Pancreas (tissue), 10 donors: ENCODE data around the gene VAV2. TPM values are rescaled to one million over a fixed set of nuclear protein-coding genes. Genes with fewer than 3 reads are reported as not detected.

Experiments
- ATAC-seq, 4 donors: fragments of 200-7000 bp; cut with Tn5 transposase; one replicate each; pipeline versions ENCODE4 v1.8.0 to v1.9.1; 2020; ENCODE audit warnings: mild to moderate bottlenecking in 4 of 4, moderate library complexity in 4 of 4
- DNase-seq, 6 donors: peaks; one replicate each; pipeline ENCODE4 v3.0.0-alpha.2; 2020
- FAIRE-seq: peaks from 2 replicates; lab custom pipeline; 2012; peaks lifted over from hg19 to GRCh38; lab: Jason Lieb, UNC
- H3K27ac ChIP-seq, 4 donors: fragments of 200-600 bp; sonication (generic); 1 replicate in 3 of 4; 2 replicates in 1 of 4; pipeline versions ENCODE4 v1.5.0 to v1.8.0; 2020
- H3K27me3 ChIP-seq, 4 donors: fragments of 200-600 bp; one replicate each; pipeline ENCODE4 v1.8.0; 2021
- H3K36me3 ChIP-seq, 3 donors: fragments of 200-600 bp; sonication (generic) in 1 of 3; one replicate each; pipeline versions ENCODE4 v1.5.0 to v1.8.0; 2020 to 2021
- H3K4me1 ChIP-seq, 3 donors: fragments of 200-600 bp; one replicate each; pipeline ENCODE4 v1.8.0; 2021
- H3K4me3 ChIP-seq, 4 donors: fragments of 200-600 bp; sonication (generic) in 2 of 4; one replicate each; pipeline versions ENCODE4 v1.5.0 to v1.8.0; 2020 to 2021
- H3K9me3 ChIP-seq, 4 donors: fragments of 200-600 bp; one replicate each; pipeline ENCODE4 v1.8.0; 2021
- WGBS, 2 donors: extraction: QIAGEN DNeasy Blood & Tissue Kit; methylation state at CpG; one replicate each; pipeline ENCODE4 v1.1.7; 2013; 5-methylcytosine and 5-hydroxymethylcytosine counted together
- intact Hi-C, 3 donors: fragments of 100-400 bp; cut with DNase I; formaldehyde crosslinking; loops; one replicate each; pipeline versions ENCODE4 v1.11.1 to v1.14.2; 2022
- polyA plus RNA-seq, 2 donors: library from polyadenylated mRNA; stranded (reverse); fragments of 200-250 nt; gene quantifications; one replicate each; pipeline ENCODE4 v1.2.3, GENCODE V29; 2013
- total RNA-seq, 6 donors: library from RNA; stranded (reverse); fragmentation: NEBNext Ultra II Directional in 4 of 6; extraction: Animal tissue kit (Norgen Biotek cat#: 25700) in 4 of 6; gene quantifications; one replicate each; pipeline versions ENCODE4 v1.2.1 to v1.2.4, GENCODE V29; 2021 to 2023
- TF ChIP-seq, protein P1 (sequence below), 4 donors: fragments of 200-600 bp; sonication (generic) in 3 of 4; IDR thresholded peaks; one replicate each; pipeline versions ENCODE4 v1.5.0 to v1.8.0; 2021; ENCODE audit warnings: antibody characterized with exemption in 4 of 4
- donor health status: healthy with polysubstance abuse.
- donor health status: DM: no; HTN: no; CAD: no; lungs with moderate emphysema.
- donor health status: DM: no; HTN: no; CAD: no.
- donor health status: control.
- donor health status: control.
- donor health status: Bipolar disorder and iron deficiency.
- donor health status: DM: yes; HTN: yes; CAD: no.
- donor health status: DM: no; HTN: no; CAD: no.
- donor health status: DM: no; HTN: no; CAD: no.
- donor health status: DM: yes; HTN: yes; CAD: no.

The VAV2 gene
- total and polyA plus RNA-seq, 8 donors, result 20.5 to 41.0 (median 33.6) TPM

DNA sequence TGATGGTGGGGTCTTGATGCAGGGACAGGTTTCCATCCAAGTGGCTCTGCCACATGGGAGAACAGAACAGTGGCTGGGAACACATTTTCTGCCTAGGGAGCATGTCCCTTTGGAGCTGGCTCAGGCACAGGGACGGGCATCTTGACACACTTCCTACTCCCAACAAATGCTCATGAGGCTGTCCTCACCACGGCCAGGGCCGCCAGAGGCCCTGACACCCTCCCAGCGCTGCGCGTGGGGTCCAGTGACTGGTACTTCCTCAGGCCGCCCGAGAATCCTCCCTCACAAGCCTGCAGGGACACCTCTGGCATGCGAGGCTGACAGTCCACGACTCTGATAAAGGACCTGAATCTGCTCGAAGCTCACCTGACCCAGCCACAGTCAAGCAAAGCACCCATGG is 193.0 kb downstream of the VAV2 start:
- H3K36me3 ChIP-seq, result peaks cover 0 to 5% (median 0%) of the 10 kb centered on the region in 3 donors
- no peak for FAIRE-seq
- no peaks in the 10 kb centered on the region for H3K9me3 ChIP-seq
- H3K4me3 ChIP-seq, result no peak overlapping the region
- ATAC-seq, result no peak
- intact Hi-C loops, result loop anchor here in 1 of 3 donors (10.0 kb wide), 1 partner anchor 196 kb away; the partner anchor contains the start of gene VAV2
- 88 to 89% methylated on average over 11 of the region's 11 CpGs for WGBS, 2 donors
- no peaks in the 10 kb centered on the region for H3K27me3 ChIP-seq
- TF ChIP-seq, protein P1, sequence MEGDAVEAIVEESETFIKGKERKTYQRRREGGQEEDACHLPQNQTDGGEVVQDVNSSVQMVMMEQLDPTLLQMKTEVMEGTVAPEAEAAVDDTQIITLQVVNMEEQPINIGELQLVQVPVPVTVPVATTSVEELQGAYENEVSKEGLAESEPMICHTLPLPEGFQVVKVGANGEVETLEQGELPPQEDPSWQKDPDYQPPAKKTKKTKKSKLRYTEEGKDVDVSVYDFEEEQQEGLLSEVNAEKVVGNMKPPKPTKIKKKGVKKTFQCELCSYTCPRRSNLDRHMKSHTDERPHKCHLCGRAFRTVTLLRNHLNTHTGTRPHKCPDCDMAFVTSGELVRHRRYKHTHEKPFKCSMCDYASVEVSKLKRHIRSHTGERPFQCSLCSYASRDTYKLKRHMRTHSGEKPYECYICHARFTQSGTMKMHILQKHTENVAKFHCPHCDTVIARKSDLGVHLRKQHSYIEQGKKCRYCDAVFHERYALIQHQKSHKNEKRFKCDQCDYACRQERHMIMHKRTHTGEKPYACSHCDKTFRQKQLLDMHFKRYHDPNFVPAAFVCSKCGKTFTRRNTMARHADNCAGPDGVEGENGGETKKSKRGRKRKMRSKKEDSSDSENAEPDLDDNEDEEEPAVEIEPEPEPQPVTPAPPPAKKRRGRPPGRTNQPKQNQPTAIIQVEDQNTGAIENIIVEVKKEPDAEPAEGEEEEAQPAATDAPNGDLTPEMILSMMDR (IDR thresholded peaks at IDR 0.05), result no peak
- no peak overlapping the region for H3K27ac ChIP-seq
- H3K4me1 ChIP-seq, result no peaks in the 10 kb centered on the region
- no peak for DNase-seq

DNA sequence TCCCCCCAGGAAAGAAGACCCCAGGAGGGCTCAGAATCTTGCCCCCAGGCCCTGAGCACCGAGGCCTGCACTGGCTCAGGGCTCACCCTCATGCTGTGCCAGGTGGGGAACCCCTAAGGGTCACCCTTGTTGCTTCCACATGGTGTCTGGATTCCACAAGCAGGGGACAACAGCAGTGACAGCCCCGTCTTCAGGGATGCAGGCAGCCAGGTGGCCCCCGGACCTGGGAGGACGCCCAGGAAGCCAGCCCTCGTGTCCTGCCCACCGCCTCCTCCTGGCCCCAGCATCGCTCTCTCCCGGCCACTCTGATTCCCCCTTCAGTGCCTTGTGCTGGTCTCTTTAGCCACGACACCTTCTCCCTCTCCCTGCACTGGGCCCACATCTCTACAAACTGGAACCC is 194.0 kb downstream of the VAV2 start:
- no peak for ATAC-seq
- no peak overlapping the region for H3K27ac ChIP-seq
- WGBS, 2 donors, result 94 to 95% methylated on average over 9 of the region's 9 CpGs
- intact Hi-C loops, result loop anchor here in 1 of 3 donors (10.0 kb wide), 1 partner anchor 197 kb away; the partner anchor contains the start of gene VAV2
- H3K9me3 ChIP-seq, result no peaks in the 10 kb centered on the region
- peaks cover 0 to 5% (median 0%) of the 10 kb centered on the region in 3 donors for H3K36me3 ChIP-seq
- H3K27me3 ChIP-seq, result no peaks in the 10 kb centered on the region
- TF ChIP-seq, protein P1 (IDR thresholded peaks at IDR 0.05), result no peak
- DNase-seq, result no peak
- no peaks in the 10 kb centered on the region for H3K4me1 ChIP-seq
- no peak overlapping the region for H3K4me3 ChIP-seq
- FAIRE-seq, result no peak

DNA sequence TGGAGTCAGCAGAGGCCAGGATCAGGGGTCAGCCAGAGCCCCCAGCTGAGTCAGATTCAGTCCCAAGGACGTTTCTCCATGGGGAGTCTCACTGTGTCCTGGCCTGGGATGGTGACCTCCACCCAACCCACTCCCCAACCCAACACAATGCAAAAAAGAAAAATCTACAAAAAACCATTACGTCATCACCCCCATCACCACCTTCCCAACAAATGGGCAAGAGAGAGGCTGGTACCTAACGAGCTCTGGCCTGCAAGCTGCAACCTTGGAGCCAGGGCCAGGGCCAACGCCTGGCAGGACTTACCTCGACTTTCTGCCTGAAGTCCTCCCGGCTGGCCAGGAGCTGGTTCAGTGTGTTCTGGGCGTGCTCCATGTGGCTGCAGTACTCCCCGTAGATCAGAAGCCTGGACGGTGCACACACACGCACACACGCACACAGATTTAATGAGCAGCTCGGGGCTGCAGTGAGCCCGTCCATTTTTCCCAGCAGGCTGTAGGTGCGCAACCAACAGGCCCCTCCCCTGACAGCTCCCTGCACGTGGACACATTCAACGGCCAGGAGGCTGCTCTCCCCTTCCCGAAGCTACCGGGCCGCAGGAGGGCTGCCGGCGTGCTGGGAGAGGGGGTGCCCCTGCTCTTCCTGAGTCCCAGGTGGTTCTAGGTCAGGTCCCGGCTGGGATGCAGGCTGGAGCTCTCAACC is 194.6 kb downstream of the VAV2 start:
- Histone ChIP-seq H3K4me1 (no peaks in the 10 kb centered on the region), H3K27me3 (no peaks in the 10 kb centered on the region), H3K27ac (no peak overlapping the region), H3K36me3 (peaks cover 0 to 5% (median 0%) of the 10 kb centered on the region in 3 donors), H3K9me3 (no peaks in the 10 kb centered on the region), H3K4me3 (no peak overlapping the region)
- intact Hi-C loops, result loop anchor here in 1 of 3 donors (10.0 kb wide), 1 partner anchor 197 kb away; the partner anchor contains the start of gene VAV2
- FAIRE-seq (no peak), DNase-seq (no peak), ATAC-seq (no peak)
- 87 to 90% methylated on average over 22 of the region's 22 CpGs for WGBS, 2 donors
- TF ChIP-seq, protein P1 (IDR thresholded peaks at IDR 0.05), result no peak

DNA sequence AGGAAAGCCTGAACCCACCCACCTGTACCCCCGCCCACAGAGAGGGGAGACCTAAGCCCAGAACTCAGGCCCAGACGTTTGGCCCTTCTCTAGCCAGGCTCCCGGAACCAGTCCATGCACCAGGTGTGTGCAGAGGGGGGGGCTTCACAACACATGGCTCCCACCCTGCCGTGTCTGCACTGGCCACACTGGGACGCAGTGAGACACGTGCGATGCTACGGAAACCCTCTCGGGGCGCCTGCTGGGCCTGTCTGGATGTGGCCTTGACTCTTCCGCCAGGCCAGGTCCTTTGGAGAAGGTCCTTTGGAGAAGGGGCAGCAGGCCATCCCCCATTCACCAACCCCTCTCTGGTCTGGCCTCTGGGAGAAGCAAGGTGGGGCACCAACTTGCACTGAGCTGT is 195.6 kb downstream of the VAV2 start:
- H3K27ac ChIP-seq, result no peak overlapping the region
- FAIRE-seq, result no peak
- WGBS, 2 donors, result 91 to 96% methylated on average over 11 of the region's 11 CpGs

More for the DNA sequence above, 195.6 kb downstream of the VAV2 start:
- H3K9me3 ChIP-seq, result no peaks in the 10 kb centered on the region
- TF ChIP-seq, protein P1 (IDR thresholded peaks at IDR 0.05), result no peak
- H3K4me1 ChIP-seq, result no peaks in the 10 kb centered on the region
- intact Hi-C loops, result loop anchor here in 1 of 3 donors (10.0 kb wide), 1 partner anchor 198 kb away; the partner anchor contains the start of gene VAV2
- H3K4me3 ChIP-seq, result no peak overlapping the region
- H3K27me3 ChIP-seq, result no peaks in the 10 kb centered on the region
- no peak for ATAC-seq
- H3K36me3 ChIP-seq, result peaks cover 0 to 5% (median under 1%) of the 10 kb centered on the region in 3 donors
- DNase-seq, result no peak
